Stimulated activated naive CD4-positive, alpha-beta T cell (primary cell): ENCODE data around the gene HLF.
A peak's percentile ranks its signal among the peaks of the same experiment; 100 is the strongest.

ENCODE experiments used
- DNase-seq, 6 experiments: peaks; one replicate each; lab custom pipeline; 2025; lab: John Stamatoyannopoulos, UW

HLF gene

GRCh38 chr17:55356434-55357328, 91.9 kb downstream of the HLF start:
- DNase-seq: peak; percentile 3 to 46 (median 16)

GRCh38 chr17:55360971-55361370, 96.2 kb downstream of the HLF start:
- no peak for DNase-seq

- DNase-seq: no peak
These were observed 98.3 kb downstream of the HLF start for GRCh38 chr17:55363033-55363432.

GRCh38 chr17:55366020-55366481, 101.3 kb downstream of the HLF start:
- DNase-seq: no peak

- DNase-seq: no peak
These were observed 103.9 kb downstream of the HLF start for GRCh38 chr17:55368706-55369105.
